ENCODE data around the gene CARM1. TPM values are rescaled to one million over a fixed set of nuclear protein-coding genes. Genes with fewer than 3 reads are reported as not detected.

CARM1 gene
- total and polyA plus RNA-seq, 2 of the 13 experiments (the other 11 are each of a cell fraction or from before 2014, with no cell fraction given) = 27.6 to 55.8 TPM

- 0 out of 2 replicates have a peak, but pooled peaks have one; percentile 81 for TF ChIP-seq ZNF598 (CRISPR knock-in tag; IDR thresholded peaks at IDR 0.05; ENCODE audit: borderline replicate concordance)
- TF ChIP-seq ZNF343 (CRISPR knock-in tag; IDR thresholded peaks at IDR 0.05) = peak; percentile 59; the same call in 1 of the 2 replicates
- TF ChIP-seq ZNF230 (CRISPR knock-in tag; IDR thresholded peaks at IDR 0.05) = peak; percentile 90
- TF ChIP-seq TRIM22 (IDR thresholded peaks at IDR 0.05) = no peak
- no peak for TF ChIP-seq TEF (CRISPR knock-in tag; IDR thresholded peaks at IDR 0.05)
- TF ChIP-seq ZBTB34 (CRISPR knock-in tag; IDR thresholded peaks at IDR 0.05) = no peak
- TF ChIP-seq ZBTB42 (CRISPR knock-in tag; IDR thresholded peaks at IDR 0.05) = peak; percentile 62; the same call in 1 of the 2 replicates
- TF ChIP-seq ATF7-NPFF (CRISPR knock-in tag; IDR thresholded peaks at IDR 0.05; ENCODE audit: low read depth) = 0 out of 2 replicates have a peak, but pooled peaks have one; percentile 32
- peak; percentile 66 for TF ChIP-seq THAP11 (CRISPR knock-in tag; IDR thresholded peaks at IDR 0.05)
- TF ChIP-seq DZIP1 (CRISPR knock-in tag; IDR thresholded peaks at IDR 0.05) = peak; percentile 65; the same call in 1 of the 2 replicates
- TF ChIP-seq RFXAP (CRISPR knock-in tag; IDR thresholded peaks at IDR 0.05; ENCODE audit: borderline replicate concordance) = peak; percentile 60; the same call in 1 of the 2 replicates
- TF ChIP-seq ZNF430 (CRISPR knock-in tag; IDR thresholded peaks at IDR 0.05) = peak; percentile 25; the same call in 1 of the 2 replicates
- peak; percentile 88; the same call in 1 of the 2 replicates for TF ChIP-seq KLF9 (CRISPR knock-in tag; IDR thresholded peaks at IDR 0.05; ENCODE audit: low read depth)
- TF ChIP-seq GLI4 (CRISPR knock-in tag; IDR thresholded peaks at IDR 0.05; ENCODE audit: borderline replicate concordance) = peak; percentile 71; the same call in 1 of the 2 replicates
- peak; percentile 75; the same call in 1 of the 2 replicates for TF ChIP-seq YEATS4 (CRISPR knock-in tag; IDR thresholded peaks at IDR 0.05; ENCODE audit: borderline replicate concordance)
- peak; percentile 41; the same call in 1 of the 2 replicates for TF ChIP-seq ZNF362 (CRISPR knock-in tag; IDR thresholded peaks at IDR 0.05; ENCODE audit: borderline replicate concordance)
- peak; percentile 82 for TF ChIP-seq ZNF563 (CRISPR knock-in tag; IDR thresholded peaks at IDR 0.05)
- TF ChIP-seq SIN3A (IDR thresholded peaks at IDR 0.05; ENCODE audit: borderline replicate concordance, low read depth, low read length) = peak; percentile 21; the same call in 1 of the 2 replicates
- 0 out of 2 replicates have a peak, but pooled peaks have one; percentile 73 for TF ChIP-seq ZNF552 (CRISPR knock-in tag; IDR thresholded peaks at IDR 0.05; ENCODE audit: borderline replicate concordance)
- no peak for TF ChIP-seq MAFG (CRISPR knock-in tag; IDR thresholded peaks at IDR 0.05)
- TF ChIP-seq ZNF782 (CRISPR knock-in tag; IDR thresholded peaks at IDR 0.05; ENCODE audit: borderline replicate concordance) = peak; percentile 35; the same call in 1 of the 2 replicates
These were observed 89.1 kb downstream of the CARM1 start, which contains the start of gene SMARCA4 (continued) for GRCh38 chr19:10960314-10961072.
